Occipital lobe (tissue), 2 donors: Measurements from ENCODE around the gene ZAR1L. TPM values are rescaled to one million over a fixed set of nuclear protein-coding genes. Genes with fewer than 3 reads are reported as not detected.
"Not testable (repeated sequence)": the region's sequence is repeated elsewhere in the genome, so short reads cannot be mapped to it uniquely, and the experiment has no call there.

Experiments used
- DNase-seq: peaks from one replicate; lab custom pipeline; 2025; lab: John Stamatoyannopoulos, UW
- total RNA-seq: library from RNA; depleted of rRNA; stranded (reverse); fragments of >200 nt; gene quantifications from one replicate; pipeline ENCODE4 v1.2.3, GENCODE V29; 2014

Gene ZAR1L
- total RNA-seq: not detected

GRCh38 chr13:32315238-32316027, at the start of gene ZAR1L, which contains the start of gene BRCA2:
Gene ZAR1L, minus strand, starts transcription at chr13:32315363. Its CDS starts 3,438 bp downstream, at chr13:32311925.
Gene BRCA2, plus strand, starts transcription at chr13:32315508. Its CDS starts 953 bp downstream, at chr13:32316461.
- DNase-seq: peak; percentile 84

- DNase-seq: no peak
These were observed 47.4 kb upstream of the ZAR1L start for GRCh38 chr13:32362574-32362973.

- DNase-seq: not testable (repeated sequence)
These were observed 40.8 kb upstream of the ZAR1L start for GRCh38 chr13:32355935-32356334.

- no peak for DNase-seq
These were observed 38.9 kb upstream of the ZAR1L start for GRCh38 chr13:32354040-32354439.

GRCh38 chr13:32350839-32351441, 35.8 kb upstream of the ZAR1L start:
- DNase-seq: not testable (repeated sequence)

- DNase-seq: no peak
These were observed 32.5 kb upstream of the ZAR1L start for GRCh38 chr13:32347651-32348050.

- DNase-seq: no peak
These were observed 25.8 kb upstream of the ZAR1L start for GRCh38 chr13:32340914-32341313.

- no peak for DNase-seq
These were observed 19.5 kb upstream of the ZAR1L start for GRCh38 chr13:32334671-32335070.

- no peak for DNase-seq
These were observed 15.3 kb upstream of the ZAR1L start for GRCh38 chr13:32330441-32330840.

- no peak for DNase-seq
These were observed 8.7 kb upstream of the ZAR1L start for GRCh38 chr13:32323912-32324311.

- no peak for DNase-seq
These were observed 5.4 kb upstream of the ZAR1L start for GRCh38 chr13:32320528-32320927.

- DNase-seq: no peak
These were observed 2.7 kb upstream of the ZAR1L start for GRCh38 chr13:32317716-32318465.

- DNase-seq: no peak
These were observed 1.3 kb upstream of the ZAR1L start for GRCh38 chr13:32316501-32316900.

- no peak for DNase-seq
These were observed 821 bp upstream of the ZAR1L start for GRCh38 chr13:32316028-32316339.

GRCh38 chr13:32314271-32315237, 609 bp downstream of the ZAR1L start:
- no peak for DNase-seq

- no peak for DNase-seq
These were observed 3.8 kb downstream of the ZAR1L start for GRCh38 chr13:32311188-32311897.

GRCh38 chr13:32310134-32310706, 4.9 kb downstream of the ZAR1L start:
- no peak for DNase-seq

GRCh38 chr13:32309312-32310133, 5.6 kb downstream of the ZAR1L start:
- no peak for DNase-seq

GRCh38 chr13:32305646-32306045, 9.5 kb downstream of the ZAR1L start:
- DNase-seq: no peak
